Cardiac muscle cell (in vitro differentiated cells and primary cell): Measurements from ENCODE around the gene GAPDH. TPM values are rescaled to one million over a fixed set of nuclear protein-coding genes. Genes with fewer than 3 reads are reported as not detected.

ENCODE experiments used
- DNase-seq, 2 donors: peaks; one replicate each; pipeline versions ENCODE4 v3.0.0 to v3.0.0-alpha.2; 2010 to 2017; ENCODE audit warnings: low read depth in 1 of 2, low spot score in 1 of 2
- H3K27ac ChIP-seq: fragments of 200-600 bp; sonication (generic); 2 replicates; pipeline ENCODE4 v1.5.1; 2016
- H3K27me3 ChIP-seq: fragments of 200-600 bp; sonication (generic); 2 replicates; pipeline ENCODE4 v1.6.0; 2016; ENCODE audit warnings: control low read depth
- H3K36me3 ChIP-seq: fragments of 200-600 bp; sonication (generic); 2 replicates; pipeline ENCODE4 v1.5.1; 2016; ENCODE audit warnings: control low read depth
- H3K4me1 ChIP-seq: fragments of 200-600 bp; sonication (generic); 2 replicates; pipeline ENCODE4 v1.8.1; 2017; ENCODE audit warnings: low read depth, mild to moderate bottlenecking, mixed run types
- H3K4me3 ChIP-seq: fragments of 200-600 bp; sonication (generic); 2 replicates; pipeline ENCODE4 v1.5.1; 2016; ENCODE audit warnings: mild to moderate bottlenecking
- H3K9me3 ChIP-seq: fragments of 200-600 bp; sonication (generic); 2 replicates; pipeline ENCODE4 v1.5.1; 2017; ENCODE audit warnings: low read depth, mild to moderate bottlenecking, control low read depth
- CTCF ChIP-seq: IDR thresholded peaks from 2 replicates; pipeline ENCODE4 v1.5.1; 2012; ENCODE audit warnings: low read depth, mild to moderate bottlenecking, low read length
- polyA plus RNA-seq: library from polyadenylated mRNA; unstranded; fragments of >200 nt; fragmentation: Nextera tagmentation; extraction: Ambion mirVana; gene quantifications from 2 replicates; pipeline ENCODE4 v1.2.1, GENCODE V29; 2016
- total RNA-seq: library from RNA; depleted of rRNA; stranded (reverse); fragments of >200 nt; gene quantifications from 2 replicates; pipeline ENCODE4 v1.2.3, GENCODE V29; 2016

GAPDH gene
- total and polyA plus RNA-seq, 2 experiments from 2014 or later: 8,013 to 14,299 TPM

GRCh38 chr12:6534695-6534944 lies 303 bp downstream of the GAPDH start:
- no peaks in the 10 kb centered on the region for H3K9me3 ChIP-seq
- peak overlapping the region; percentile 91 for H3K4me3 ChIP-seq
- H3K27me3 ChIP-seq: no peaks in the 10 kb centered on the region
- no peak for DNase-seq
- peaks cover 42% of the 10 kb centered on the region for H3K36me3 ChIP-seq
- TF ChIP-seq CTCF: no peak
- peaks cover 24% of the 10 kb centered on the region for H3K4me1 ChIP-seq
- peak overlapping the region; percentile 84 for H3K27ac ChIP-seq

DNA sequence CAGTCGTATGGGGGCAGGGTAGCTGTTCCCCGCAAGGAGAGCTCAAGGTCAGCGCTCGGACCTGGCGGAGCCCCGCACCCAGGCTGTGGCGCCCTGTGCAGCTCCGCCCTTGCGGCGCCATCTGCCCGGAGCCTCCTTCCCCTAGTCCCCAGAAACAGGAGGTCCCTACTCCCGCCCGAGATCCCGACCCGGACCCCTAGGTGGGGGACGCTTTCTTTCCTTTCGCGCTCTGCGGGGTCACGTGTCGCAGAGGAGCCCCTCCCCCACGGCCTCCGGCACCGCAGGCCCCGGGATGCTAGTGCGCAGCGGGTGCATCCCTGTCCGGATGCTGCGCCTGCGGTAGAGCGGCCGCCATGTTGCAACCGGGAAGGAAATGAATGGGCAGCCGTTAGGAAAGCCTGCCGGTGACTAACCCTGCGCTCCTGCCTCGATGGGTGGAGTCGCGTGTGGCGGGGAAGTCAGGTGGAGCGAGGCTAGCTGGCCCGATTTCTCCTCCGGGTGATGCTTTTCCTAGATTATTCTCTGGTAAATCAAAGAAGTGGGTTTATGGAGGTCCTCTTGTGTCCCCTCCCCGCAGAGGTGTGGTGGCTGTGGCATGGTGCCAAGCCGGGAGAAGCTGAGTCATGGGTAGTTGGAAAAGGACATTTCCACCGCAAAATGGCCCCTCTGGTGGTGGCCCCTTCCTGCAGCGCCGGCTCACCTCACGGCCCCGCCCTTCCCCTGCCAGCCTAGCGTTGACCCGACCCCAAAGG lies 804 bp downstream of the GAPDH start:
- no peaks in the 10 kb centered on the region for H3K27me3 ChIP-seq
- peak; percentile 62 to 84 for DNase-seq
- peak overlapping the region; percentile 91 for H3K4me3 ChIP-seq
- TF ChIP-seq CTCF: no peak
- peaks cover 26% of the 10 kb centered on the region for H3K4me1 ChIP-seq
- peak overlapping the region; percentile 84 for H3K27ac ChIP-seq
- peaks cover 37% of the 10 kb centered on the region for H3K36me3 ChIP-seq
- H3K9me3 ChIP-seq: no peaks in the 10 kb centered on the region

DNA sequence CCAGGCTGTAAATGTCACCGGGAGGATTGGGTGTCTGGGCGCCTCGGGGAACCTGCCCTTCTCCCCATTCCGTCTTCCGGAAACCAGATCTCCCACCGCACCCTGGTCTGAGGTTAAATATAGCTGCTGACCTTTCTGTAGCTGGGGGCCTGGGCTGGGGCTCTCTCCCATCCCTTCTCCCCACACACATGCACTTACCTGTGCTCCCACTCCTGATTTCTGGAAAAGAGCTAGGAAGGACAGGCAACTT lies 1.3 kb downstream of the GAPDH start:
- H3K27me3 ChIP-seq: no peaks in the 10 kb centered on the region
- H3K27ac ChIP-seq: peak overlapping the region; percentile 84
- peaks cover 31% of the 10 kb centered on the region for H3K4me1 ChIP-seq
- no peak for DNase-seq
- H3K9me3 ChIP-seq: no peaks in the 10 kb centered on the region
- peak overlapping the region; percentile 91 for H3K4me3 ChIP-seq
- H3K36me3 ChIP-seq: peaks cover 32% of the 10 kb centered on the region
- no peak for TF ChIP-seq CTCF

GRCh38 chr12:6535960-6536847 lies 1.9 kb downstream of the GAPDH start:
- DNase-seq: no peak
- Histone ChIP-seq H3K4me3 (peak overlapping the region; percentile 91), H3K27ac (peak overlapping the region; percentile 84), H3K27me3 (no peaks in the 10 kb centered on the region), H3K4me1 (peaks cover 31% of the 10 kb centered on the region), H3K9me3 (no peaks in the 10 kb centered on the region), H3K36me3 (peaks cover 26% of the 10 kb centered on the region)
- TF ChIP-seq CTCF: no peak

- no peak for DNase-seq
- peaks cover 26% of the 10 kb centered on the region for H3K36me3 ChIP-seq
- H3K9me3 ChIP-seq: no peaks in the 10 kb centered on the region
- no peak for TF ChIP-seq CTCF
- no peak overlapping the region for H3K4me3 ChIP-seq
- H3K27me3 ChIP-seq: no peaks in the 10 kb centered on the region
- H3K4me1 ChIP-seq: peaks cover 24% of the 10 kb centered on the region
- peak overlapping the region; percentile 84 for H3K27ac ChIP-seq
Measured at GRCh38 chr12:6536894-6537579, 2.7 kb downstream of the GAPDH start.
